Skeletal muscle satellite cell (primary cell): ENCODE measurements around the gene CHCHD6.

Experiments
- H3K27me3 ChIP-seq: 2 replicates; pipeline ENCODE4 v1.7.0; 2013; ENCODE audit warnings: low read length; ENCODE audit not compliant: control insufficient read depth, insufficient read depth
- H3K36me3 ChIP-seq: 2 replicates; pipeline ENCODE4 v1.7.0; 2013; ENCODE audit warnings: mild to moderate bottlenecking, control low read depth, low read length; ENCODE audit not compliant: insufficient read depth
- H3K4me1 ChIP-seq: 2 replicates; pipeline ENCODE4 v1.7.0; 2013; ENCODE audit warnings: low read length; ENCODE audit not compliant: control insufficient read depth, insufficient read depth
- H3K4me2 ChIP-seq: 2 replicates; pipeline ENCODE4 v1.7.0; 2013; ENCODE audit warnings: mild to moderate bottlenecking, low read length
- H3K4me3 ChIP-seq: 2 replicates; pipeline ENCODE4 v1.7.0; 2013; ENCODE audit warnings: low read length
- H3K9ac ChIP-seq: 2 replicates; pipeline ENCODE4 v1.7.0; 2013; ENCODE audit warnings: mild to moderate bottlenecking, low read depth, low read length, moderate library complexity
- H3K9me3 ChIP-seq: replicated peaks from 2 replicates; pipeline ENCODE4 v1.7.0; 2013; ENCODE audit warnings: mild to moderate bottlenecking, control low read depth, low read length

The CHCHD6 gene

GRCh38 chr3:126924458-126924857, 220.4 kb downstream of the CHCHD6 start:
- Histone ChIP-seq H3K4me1 (peaks cover 37% of the 10 kb centered on the region), H3K9me3 (no peaks in the 10 kb centered on the region), H3K36me3 (no peaks in the 10 kb centered on the region), H3K27me3 (no peaks in the 10 kb centered on the region), H3K9ac (no peak overlapping the region), H3K4me3 (no peak overlapping the region), H3K4me2 (no peak overlapping the region)

- no peak overlapping the region for H3K4me3 ChIP-seq
- H3K9me3 ChIP-seq = no peaks in the 10 kb centered on the region
- H3K36me3 ChIP-seq = no peaks in the 10 kb centered on the region
- no peak overlapping the region for H3K9ac ChIP-seq
- H3K27me3 ChIP-seq = no peaks in the 10 kb centered on the region
- H3K4me2 ChIP-seq = no peak overlapping the region
- peaks cover 37% of the 10 kb centered on the region for H3K4me1 ChIP-seq
Measured at GRCh38 chr3:126925411-126926171, 221.6 kb downstream of the CHCHD6 start.

DNA sequence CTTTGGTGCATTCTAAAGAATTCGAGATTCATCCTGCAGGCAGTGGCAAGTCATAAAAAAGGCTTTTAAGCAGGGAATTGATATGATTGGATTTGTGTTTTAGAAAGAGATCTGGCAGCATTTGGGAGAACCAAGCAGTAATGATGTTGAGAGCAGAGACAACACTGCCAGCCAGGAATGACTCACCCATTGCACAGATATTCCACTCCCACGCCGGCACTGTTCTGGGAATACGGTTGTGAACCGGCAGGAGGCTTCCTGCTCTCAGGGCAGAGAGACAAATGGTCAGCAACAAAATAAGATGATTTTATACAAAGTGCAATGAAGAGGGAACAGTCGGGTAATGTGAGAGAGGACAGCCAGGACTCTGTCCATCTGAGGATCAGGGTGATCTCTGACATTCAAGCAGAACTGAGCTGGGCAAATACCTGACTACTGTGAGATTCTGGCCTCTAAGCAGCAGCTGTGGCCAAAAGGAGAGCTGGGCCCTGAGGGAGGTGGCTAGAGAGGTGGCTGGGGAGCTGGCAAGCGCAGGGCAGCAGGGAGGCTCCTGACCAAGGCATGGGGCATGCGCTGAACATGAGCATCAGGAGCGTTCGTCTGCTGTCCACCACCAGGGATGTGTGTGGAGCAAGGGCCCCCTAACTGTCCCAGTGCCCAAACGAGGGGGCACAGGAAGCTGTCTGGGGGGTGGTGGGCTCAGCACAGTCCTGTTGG, 222.8 kb downstream of the CHCHD6 start:
- H3K36me3 ChIP-seq = no peaks in the 10 kb centered on the region
- no peaks in the 10 kb centered on the region for H3K9me3 ChIP-seq
- peak overlapping the region; percentile 69 for H3K4me2 ChIP-seq
- H3K27me3 ChIP-seq = no peaks in the 10 kb centered on the region
- H3K4me3 ChIP-seq = peak overlapping the region; percentile 6
- peak overlapping the region; percentile 48 for H3K9ac ChIP-seq
- H3K4me1 ChIP-seq = peaks cover 38% of the 10 kb centered on the region

GRCh38 chr3:126927401-126927750, 223.3 kb downstream of the CHCHD6 start:
- H3K36me3 ChIP-seq = no peaks in the 10 kb centered on the region
- peak overlapping the region; percentile 69 for H3K4me2 ChIP-seq
- H3K4me3 ChIP-seq = peak overlapping the region; percentile 6
- no peaks in the 10 kb centered on the region for H3K27me3 ChIP-seq
- H3K9me3 ChIP-seq = no peaks in the 10 kb centered on the region
- H3K9ac ChIP-seq = peak overlapping the region; percentile 48
- H3K4me1 ChIP-seq = peaks cover 43% of the 10 kb centered on the region

DNA sequence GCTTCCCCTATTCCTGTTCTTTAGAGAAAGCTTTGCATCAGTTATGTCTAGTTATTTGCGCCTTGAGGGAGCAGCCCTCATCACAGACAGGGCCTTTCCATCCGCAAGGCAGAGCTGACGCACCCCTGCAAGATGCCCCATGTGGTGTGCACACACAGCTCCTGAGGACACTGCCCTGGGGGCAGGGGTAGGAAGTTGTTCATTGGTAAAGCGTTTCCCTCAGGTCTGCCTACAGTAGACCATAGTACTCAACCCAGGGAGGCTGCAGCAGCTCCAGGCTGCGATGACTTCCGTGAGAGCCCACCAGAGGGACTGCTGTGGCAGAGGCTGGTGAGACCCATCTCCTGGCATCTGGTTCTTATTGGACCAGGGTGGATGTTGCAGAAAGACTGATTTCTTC, 223.8 kb downstream of the CHCHD6 start:
- Histone ChIP-seq H3K4me2 (no peak overlapping the region), H3K27me3 (no peaks in the 10 kb centered on the region), H3K36me3 (no peaks in the 10 kb centered on the region), H3K4me3 (no peak overlapping the region), H3K4me1 (peaks cover 47% of the 10 kb centered on the region), H3K9me3 (no peaks in the 10 kb centered on the region), H3K9ac (no peak overlapping the region)

DNA sequence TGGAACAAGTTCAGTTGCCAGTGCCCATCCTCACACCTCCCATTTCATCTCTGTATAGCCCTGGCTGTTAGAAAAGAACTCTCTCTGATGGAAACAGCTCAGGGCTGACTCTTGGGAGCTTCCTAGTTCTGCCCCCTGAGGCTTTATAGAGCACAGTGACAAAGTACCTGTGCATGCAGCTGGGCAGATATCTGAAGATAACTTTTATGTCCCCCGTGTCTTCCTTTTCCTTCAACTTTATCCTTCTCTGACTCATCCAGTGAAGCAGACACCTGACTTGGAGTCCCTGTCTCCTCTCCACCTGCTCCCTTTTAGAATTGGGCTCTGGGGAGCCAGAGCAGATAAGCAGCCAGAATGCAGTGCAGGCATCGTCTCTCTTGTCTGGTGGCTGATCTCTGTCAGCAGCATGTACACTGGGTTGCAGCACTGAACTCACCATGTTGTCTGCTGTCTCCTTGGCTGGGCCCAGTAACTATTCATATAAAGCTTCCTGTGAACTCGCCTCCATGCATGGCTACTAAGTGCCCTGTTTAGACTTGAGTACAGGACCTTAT, 225.0 kb downstream of the CHCHD6 start:
- H3K9me3 ChIP-seq = no peaks in the 10 kb centered on the region
- peaks cover 47% of the 10 kb centered on the region for H3K4me1 ChIP-seq
- H3K4me2 ChIP-seq = no peak overlapping the region
- no peaks in the 10 kb centered on the region for H3K36me3 ChIP-seq
- H3K4me3 ChIP-seq = no peak overlapping the region
- H3K27me3 ChIP-seq = no peaks in the 10 kb centered on the region
- no peak overlapping the region for H3K9ac ChIP-seq

DNA sequence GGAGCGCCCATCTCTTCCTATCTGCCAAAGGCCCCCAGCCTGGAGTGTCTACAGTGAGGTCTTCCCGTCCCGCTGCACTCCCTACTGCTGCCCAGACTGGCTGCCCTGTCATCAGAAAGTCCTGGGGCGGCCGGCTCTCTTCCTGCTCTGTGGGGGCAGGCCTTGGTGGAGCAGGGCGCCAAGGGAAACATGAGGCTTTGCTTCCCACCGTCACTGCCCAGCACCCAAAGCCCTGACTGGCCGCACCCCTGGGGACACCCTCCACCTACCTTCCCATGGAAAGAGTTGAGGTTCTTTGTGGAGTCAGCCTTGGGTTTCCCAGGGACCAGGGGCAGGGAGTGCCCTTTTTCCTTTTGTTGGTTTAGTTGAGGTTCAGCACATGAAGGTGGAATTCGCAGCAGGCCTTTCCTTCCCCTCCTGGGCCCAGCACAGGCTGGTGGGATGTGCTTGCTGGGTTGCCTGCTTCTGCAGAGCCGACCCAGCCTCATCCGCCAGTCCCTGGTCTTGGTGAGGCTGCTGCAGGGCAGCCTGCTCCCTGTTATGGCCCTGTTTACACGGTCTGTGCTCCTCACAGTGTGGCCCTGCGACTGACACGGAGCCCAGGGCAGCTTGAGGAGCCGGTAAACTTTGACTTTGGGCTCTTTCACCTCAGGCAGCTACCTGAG, 227.0 kb downstream of the CHCHD6 start:
- Histone ChIP-seq H3K9me3 (no peaks in the 10 kb centered on the region), H3K36me3 (no peaks in the 10 kb centered on the region), H3K4me3 (no peak overlapping the region), H3K4me2 (no peak overlapping the region), H3K27me3 (no peaks in the 10 kb centered on the region), H3K9ac (no peak overlapping the region), H3K4me1 (peaks cover 30% of the 10 kb centered on the region)

DNA sequence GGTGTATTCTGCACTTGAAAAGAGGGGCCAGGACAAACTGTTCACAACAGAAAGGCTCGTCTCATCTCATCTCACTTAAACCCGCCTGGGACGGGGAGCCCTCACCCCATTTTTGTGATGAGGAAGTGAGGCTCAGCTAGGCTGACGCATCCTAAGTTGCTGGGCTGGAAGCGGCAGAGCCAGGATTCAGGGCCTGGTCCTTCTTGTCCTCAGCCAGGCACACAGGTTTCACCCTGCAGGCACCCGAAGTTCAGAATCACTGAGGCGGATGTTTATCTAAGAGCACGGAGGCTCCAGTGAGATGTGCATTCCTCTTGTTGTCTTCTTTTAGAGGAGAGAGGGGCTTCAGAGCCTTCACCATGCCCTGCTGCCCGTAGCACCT, 227.8 kb downstream of the CHCHD6 start:
- no peaks in the 10 kb centered on the region for H3K27me3 ChIP-seq
- no peaks in the 10 kb centered on the region for H3K36me3 ChIP-seq
- no peak overlapping the region for H3K4me2 ChIP-seq
- H3K4me3 ChIP-seq = no peak overlapping the region
- H3K9me3 ChIP-seq = no peaks in the 10 kb centered on the region
- no peak overlapping the region for H3K9ac ChIP-seq
- H3K4me1 ChIP-seq = peaks cover 24% of the 10 kb centered on the region

DNA sequence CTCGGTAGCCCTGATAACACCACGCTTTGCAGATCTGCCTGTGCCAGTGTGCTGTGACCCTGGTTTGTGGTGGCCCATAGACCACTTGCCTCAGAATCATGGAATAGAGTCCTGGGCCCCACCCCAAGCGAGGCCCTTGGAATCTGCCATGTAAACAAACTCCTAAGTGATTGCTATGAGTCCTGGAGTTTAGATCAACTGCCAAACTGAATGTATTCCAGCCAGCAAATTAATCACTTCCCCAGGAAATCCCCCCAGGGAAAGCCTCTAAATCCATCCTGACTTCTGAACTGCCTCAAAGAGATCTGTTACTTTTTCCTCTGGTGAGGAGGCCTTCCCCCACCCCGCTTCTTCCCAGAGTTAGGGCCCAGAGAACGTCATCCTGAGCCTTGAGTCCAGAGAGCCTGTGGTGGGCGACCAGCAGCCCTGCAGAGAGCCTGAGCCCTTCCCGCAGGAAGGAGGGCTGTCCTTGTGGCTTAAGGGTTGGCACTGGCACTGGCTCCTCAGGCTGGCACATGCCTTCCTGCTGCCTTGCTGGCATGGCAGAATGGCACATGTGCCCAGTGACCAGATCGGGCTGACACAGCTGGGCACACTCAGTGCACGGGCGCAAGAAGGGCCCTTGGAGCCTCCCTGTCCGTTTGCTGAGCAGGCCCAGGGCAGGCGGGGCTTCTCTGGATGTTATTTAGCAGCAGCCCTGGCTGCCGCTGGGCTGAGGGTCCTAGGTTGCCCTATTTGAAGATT, 228.3 kb downstream of the CHCHD6 start:
- Histone ChIP-seq H3K27me3 (no peaks in the 10 kb centered on the region), H3K36me3 (no peaks in the 10 kb centered on the region), H3K4me3 (no peak overlapping the region), H3K4me1 (peaks cover 18% of the 10 kb centered on the region), H3K9ac (no peak overlapping the region), H3K9me3 (no peaks in the 10 kb centered on the region), H3K4me2 (peak overlapping the region; percentile 20)

DNA sequence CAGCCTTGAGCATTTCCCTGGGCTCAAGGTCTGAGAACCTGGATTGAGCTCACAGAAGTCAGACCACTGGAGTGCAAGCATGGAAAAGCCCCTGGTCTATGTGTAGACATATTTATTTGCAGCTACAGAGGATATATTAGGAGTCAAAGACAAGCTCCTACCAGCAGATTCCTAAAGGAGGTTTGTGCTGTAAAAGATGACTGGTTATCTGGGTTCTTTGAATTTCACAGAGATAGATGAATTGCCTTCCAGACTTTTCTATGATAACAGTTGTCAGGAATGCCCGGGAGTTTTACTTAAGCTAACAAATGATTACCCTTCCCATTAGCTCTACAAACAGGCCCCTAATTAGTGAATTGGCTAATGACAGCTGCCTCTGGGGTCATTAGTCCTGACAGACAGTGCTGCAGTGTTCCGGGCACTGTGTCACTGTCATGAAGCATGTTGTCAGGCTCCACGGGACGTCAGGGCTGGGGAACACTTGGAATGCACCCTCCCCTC, 230.0 kb downstream of the CHCHD6 start:
- Histone ChIP-seq H3K9ac (no peak overlapping the region), H3K9me3 (no peaks in the 10 kb centered on the region), H3K4me1 (peaks cover 21% of the 10 kb centered on the region), H3K4me2 (no peak overlapping the region), H3K36me3 (no peaks in the 10 kb centered on the region), H3K4me3 (no peak overlapping the region), H3K27me3 (no peaks in the 10 kb centered on the region)

GRCh38 chr3:126934991-126935390, 231.0 kb downstream of the CHCHD6 start:
- Histone ChIP-seq H3K36me3 (no peaks in the 10 kb centered on the region), H3K4me2 (no peak overlapping the region), H3K27me3 (no peaks in the 10 kb centered on the region), H3K9me3 (no peaks in the 10 kb centered on the region), H3K9ac (no peak overlapping the region), H3K4me3 (no peak overlapping the region), H3K4me1 (peaks cover 21% of the 10 kb centered on the region)
